GM23248 (cell line): ENCODE data around the gene PAM.

Source experiments
- EZH2 ChIP-seq: fragments of 200-600 bp; sonication (generic); IDR thresholded peaks from 2 replicates; pipeline ENCODE4 v1.6.1; 2018; ENCODE audit warnings: antibody characterized with exemption, mild to moderate bottlenecking; ENCODE audit not compliant: insufficient read depth, poor library complexity, severe bottlenecking
- EZH2phosphoT487 ChIP-seq: fragments of 200-600 bp; sonication (generic); IDR thresholded peaks from 2 replicates; pipeline ENCODE4 v1.6.1; 2018; ENCODE audit warnings: antibody characterized with exemption, moderate library complexity, mild to moderate bottlenecking, low read depth; ENCODE audit not compliant: insufficient read depth

- TF ChIP-seq EZH2 (no peak), EZH2phosphoT487 (no peak)
Measured at GRCh38 chr5:102903074-102903871, 148.2 kb downstream of the PAM start.
